GM12878 (cell line): ENCODE results near the gene FAM227A.

ENCODE experiments used
- BRCA1 ChIP-seq: IDR thresholded peaks from 2 replicates; pipeline ENCODE4 v1.6.1; 2011; ENCODE audit warnings: low read depth, low read length, improper control_type of control experiment
- CTCF ChIP-seq, 3 experiments: IDR thresholded peaks in 2 of 3; conservative IDR thresholded peaks in 1 of 3; 2 replicates each; pipeline ENCODE4 v1.5.1; 2011; ENCODE audit warnings: low read depth in 3 of 3, low read length in 3 of 3, mild to moderate bottlenecking in 3 of 3, control low read depth in 2 of 3, moderate library complexity in 2 of 3, inconsistent platforms in 1 of 3, mixed read lengths in 1 of 3; ENCODE audit not compliant: control insufficient read depth in 2 of 3, insufficient read depth in 1 of 3; ENCODE audit errors: extremely low read depth in 1 of 3
- ELK1 ChIP-seq: IDR thresholded peaks from 2 replicates; pipeline ENCODE4 v1.6.1; 2012; ENCODE audit warnings: low read depth, low read length, improper control_type of control experiment
- MAX ChIP-seq: IDR thresholded peaks from 2 replicates; pipeline ENCODE4 v1.6.1; 2012; ENCODE audit warnings: low read depth, low read length, improper control_type of control experiment
- NRF1 ChIP-seq: conservative IDR thresholded peaks from 2 replicates; pipeline ENCODE4 v1.6.1; 2011; ENCODE audit warnings: mild to moderate bottlenecking, low read depth, low read length, improper control_type of control experiment
- POLR2A ChIP-seq: IDR thresholded peaks from 2 replicates; pipeline ENCODE4 v1.6.1; 2011; ENCODE audit warnings: low read depth, mild to moderate bottlenecking, low read length
- POLR2AphosphoS5 ChIP-seq: IDR thresholded peaks from 2 replicates; pipeline ENCODE4 v1.6.1; 2011; ENCODE audit warnings: mild to moderate bottlenecking, low read length, inconsistent platforms
- RAD21 ChIP-seq: IDR thresholded peaks from 2 replicates; pipeline ENCODE4 v1.6.1; 2011; ENCODE audit warnings: mild to moderate bottlenecking, low read depth, low read length, moderate library complexity; ENCODE audit not compliant: insufficient read depth
- RFX5 ChIP-seq: IDR thresholded peaks from 2 replicates; pipeline ENCODE4 v1.6.1; 2011; ENCODE audit warnings: low read depth, low read length, improper control_type of control experiment
- TAF1 ChIP-seq: IDR thresholded peaks from 2 replicates; pipeline ENCODE4 v1.6.1; 2011; ENCODE audit warnings: mild to moderate bottlenecking, low read depth, low read length, borderline replicate concordance
- TARDBP ChIP-seq: IDR thresholded peaks from 2 replicates; pipeline ENCODE4 v1.6.1; 2016; ENCODE audit warnings: borderline replicate concordance

GRCh38 chr22:38652859-38653258 lies 3.3 kb downstream of the FAM227A start:
- TF ChIP-seq MAX = no peak
- TF ChIP-seq CTCF (IDR thresholded peaks at IDR 0.05 in 2 of 3, conservative IDR thresholded peaks at IDR 0.05 in 1 of 3; ENCODE audit: control insufficient read depth in 2 of 3, extremely low read depth in 1 of 3, insufficient read depth in 1 of 3, low read depth in 3 of 3, low read length in 3 of 3) = no peak
- TF ChIP-seq POLR2AphosphoS5 = no peak
- TF ChIP-seq RAD21 = no peak
- TF ChIP-seq BRCA1 = no peak
- TF ChIP-seq POLR2A = no peak
- TF ChIP-seq TAF1 = no peak
- TF ChIP-seq TARDBP = no peak
- no peak for TF ChIP-seq RFX5
- TF ChIP-seq NRF1 = no peak
- TF ChIP-seq ELK1 = no peak
